Suprapubic skin (tissue), 4 donors: Measurements from ENCODE around the gene SGPP1. TPM values are rescaled to one million over a fixed set of nuclear protein-coding genes. Genes with fewer than 3 reads are reported as not detected.

Experiments used
- DNase-seq, 2 donors: peaks; one replicate each; pipeline ENCODE4 v3.0.0-alpha.2; 2019; ENCODE audit warnings: low spot score in 2 of 2
- H3K27ac ChIP-seq: fragments of 200-600 bp; sonication (generic); one replicate; pipeline ENCODE4 v1.5.1; 2019
- H3K27me3 ChIP-seq: fragments of 200-600 bp; sonication (generic); one replicate; pipeline ENCODE4 v1.5.1; 2019
- H3K36me3 ChIP-seq: fragments of 200-600 bp; sonication (generic); one replicate; pipeline ENCODE4 v1.5.1; 2019
- H3K4me1 ChIP-seq: fragments of 200-600 bp; sonication (generic); one replicate; pipeline ENCODE4 v1.5.1; 2019
- H3K4me3 ChIP-seq: fragments of 200-600 bp; sonication (generic); one replicate; pipeline ENCODE4 v1.5.1; 2019; ENCODE audit warnings: mild to moderate bottlenecking
- H3K9me3 ChIP-seq: fragments of 200-600 bp; sonication (generic); one replicate; pipeline ENCODE4 v1.5.1; 2019
- EP300 ChIP-seq: sonication (generic); formaldehyde crosslinking; IDR thresholded peaks from one replicate; pipeline ENCODE4 v1.6.1; 2017; ENCODE audit warnings: antibody characterized with exemption
- POLR2A ChIP-seq, 2 donors: fragments of 450-650 bp; IDR thresholded peaks; one replicate each; pipeline ENCODE4 v1.6.1; 2017; ENCODE audit warnings: antibody characterized with exemption in 2 of 2, mild to moderate bottlenecking in 2 of 2, moderate library complexity in 2 of 2
- POLR2AphosphoS5 ChIP-seq, 3 donors: sonication (generic); formaldehyde crosslinking; IDR thresholded peaks; one replicate each; pipeline ENCODE4 v1.6.1; 2017; ENCODE audit warnings: antibody characterized with exemption in 3 of 3
- WGBS: methylation state at CpG from one replicate; pipeline ENCODE4 v1.1.5; 2018; 5-methylcytosine and 5-hydroxymethylcytosine counted together
- total RNA-seq, 4 donors: library from RNA; depleted of rRNA; stranded (reverse); fragments of >200 nt; gene quantifications; one replicate each; pipeline ENCODE4 v1.1.0, GENCODE V29; 2016
- TF ChIP-seq, protein P1 (sequence below), 2 donors: fragments of 200-600 bp in 1 of 2; fragments of 450-650 bp in 1 of 2; sonication (generic) in 1 of 2; IDR thresholded peaks; one replicate each; pipeline ENCODE4 v1.5.1; 2016 to 2019; ENCODE audit warnings: antibody characterized with exemption in 2 of 2, mild to moderate bottlenecking in 1 of 2, moderate library complexity in 1 of 2

SGPP1 gene, protein sequence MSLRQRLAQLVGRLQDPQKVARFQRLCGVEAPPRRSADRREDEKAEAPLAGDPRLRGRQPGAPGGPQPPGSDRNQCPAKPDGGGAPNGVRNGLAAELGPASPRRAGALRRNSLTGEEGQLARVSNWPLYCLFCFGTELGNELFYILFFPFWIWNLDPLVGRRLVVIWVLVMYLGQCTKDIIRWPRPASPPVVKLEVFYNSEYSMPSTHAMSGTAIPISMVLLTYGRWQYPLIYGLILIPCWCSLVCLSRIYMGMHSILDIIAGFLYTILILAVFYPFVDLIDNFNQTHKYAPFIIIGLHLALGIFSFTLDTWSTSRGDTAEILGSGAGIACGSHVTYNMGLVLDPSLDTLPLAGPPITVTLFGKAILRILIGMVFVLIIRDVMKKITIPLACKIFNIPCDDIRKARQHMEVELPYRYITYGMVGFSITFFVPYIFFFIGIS
- total RNA-seq, result 10 to 100 TPM in 1 of 4 donors, 1 to 10 TPM in 3; 5.4 to 10.9 (median 8.0) TPM

DNA sequence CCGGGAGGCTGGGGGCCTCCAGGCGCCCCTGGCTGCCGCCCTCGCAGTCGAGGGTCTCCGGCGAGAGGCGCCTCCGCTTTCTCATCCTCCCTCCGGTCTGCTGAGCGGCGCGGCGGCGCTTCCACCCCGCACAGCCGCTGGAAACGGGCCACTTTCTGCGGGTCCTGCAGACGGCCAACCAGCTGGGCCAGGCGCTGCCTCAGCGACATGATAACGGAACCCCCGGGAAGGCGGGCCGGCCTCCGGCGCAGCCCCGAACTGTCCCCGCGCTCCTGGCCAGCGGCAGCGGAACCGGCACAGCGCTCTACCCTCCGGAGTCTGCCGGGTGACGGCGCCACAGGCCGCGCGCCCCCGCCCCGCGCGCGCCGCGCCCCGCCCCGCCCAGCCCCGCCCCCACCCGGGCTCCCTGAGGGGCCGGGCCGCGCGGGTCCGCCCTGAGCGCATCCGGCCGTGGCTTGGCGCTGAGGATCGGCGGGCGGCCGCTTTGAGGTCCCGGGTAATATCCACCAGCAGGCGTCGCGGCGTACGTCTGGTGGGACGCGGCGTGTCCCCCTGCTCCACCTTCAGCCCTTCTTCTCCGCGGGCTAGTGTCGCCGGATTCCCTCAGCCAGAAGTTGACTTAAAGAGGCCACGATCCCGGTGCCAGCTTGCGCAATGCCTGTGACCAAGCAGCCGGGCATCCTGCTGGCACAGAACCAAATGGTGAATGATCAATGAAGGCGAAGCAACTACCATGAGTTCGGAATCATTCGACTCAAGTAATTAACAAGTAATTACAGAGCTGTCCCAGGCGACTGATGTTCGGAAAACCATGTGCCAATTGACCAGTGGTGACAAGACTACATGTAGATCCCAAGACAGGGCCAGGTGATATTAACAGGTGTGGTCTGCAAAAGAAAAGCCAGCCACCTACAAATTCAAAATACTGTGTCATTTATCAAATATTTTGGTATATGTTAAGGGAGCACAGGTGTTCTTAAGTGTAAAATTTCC, at the start of gene SGPP1:
Gene SGPP1, minus strand, starts transcription at position 330 of the 993 bp plus-strand sequence. Its CDS starts 121 bp downstream, at position 209.
- TF ChIP-seq POLR2A (IDR thresholded peaks at IDR 0.05) (no peak), EP300 (no peak), POLR2AphosphoS5 (IDR thresholded peaks at IDR 0.05) (peak in 2 of 3 donors; percentile 22 to 28)
- TF ChIP-seq, protein P1, sequence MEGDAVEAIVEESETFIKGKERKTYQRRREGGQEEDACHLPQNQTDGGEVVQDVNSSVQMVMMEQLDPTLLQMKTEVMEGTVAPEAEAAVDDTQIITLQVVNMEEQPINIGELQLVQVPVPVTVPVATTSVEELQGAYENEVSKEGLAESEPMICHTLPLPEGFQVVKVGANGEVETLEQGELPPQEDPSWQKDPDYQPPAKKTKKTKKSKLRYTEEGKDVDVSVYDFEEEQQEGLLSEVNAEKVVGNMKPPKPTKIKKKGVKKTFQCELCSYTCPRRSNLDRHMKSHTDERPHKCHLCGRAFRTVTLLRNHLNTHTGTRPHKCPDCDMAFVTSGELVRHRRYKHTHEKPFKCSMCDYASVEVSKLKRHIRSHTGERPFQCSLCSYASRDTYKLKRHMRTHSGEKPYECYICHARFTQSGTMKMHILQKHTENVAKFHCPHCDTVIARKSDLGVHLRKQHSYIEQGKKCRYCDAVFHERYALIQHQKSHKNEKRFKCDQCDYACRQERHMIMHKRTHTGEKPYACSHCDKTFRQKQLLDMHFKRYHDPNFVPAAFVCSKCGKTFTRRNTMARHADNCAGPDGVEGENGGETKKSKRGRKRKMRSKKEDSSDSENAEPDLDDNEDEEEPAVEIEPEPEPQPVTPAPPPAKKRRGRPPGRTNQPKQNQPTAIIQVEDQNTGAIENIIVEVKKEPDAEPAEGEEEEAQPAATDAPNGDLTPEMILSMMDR (IDR thresholded peaks at IDR 0.05), result peak in 1 of 2 donors; percentile 38
- H3K27me3 ChIP-seq, result no peaks in the 10 kb centered on the region
- DNase-seq, result peak; percentile 88 to 89
- peak within 1 kb of the TSS; percentile 98 for H3K4me3 ChIP-seq
- no peaks in the 10 kb centered on the region for H3K36me3 ChIP-seq
- H3K9me3 ChIP-seq, result no peaks in the 10 kb centered on the region
- H3K4me1 ChIP-seq, result peaks cover 28% of the 10 kb centered on the region
- H3K27ac ChIP-seq, result peak within 1 kb of the TSS; percentile 92
- WGBS, result under 1% methylated on average over 33 of the region's 88 CpGs

DNA sequence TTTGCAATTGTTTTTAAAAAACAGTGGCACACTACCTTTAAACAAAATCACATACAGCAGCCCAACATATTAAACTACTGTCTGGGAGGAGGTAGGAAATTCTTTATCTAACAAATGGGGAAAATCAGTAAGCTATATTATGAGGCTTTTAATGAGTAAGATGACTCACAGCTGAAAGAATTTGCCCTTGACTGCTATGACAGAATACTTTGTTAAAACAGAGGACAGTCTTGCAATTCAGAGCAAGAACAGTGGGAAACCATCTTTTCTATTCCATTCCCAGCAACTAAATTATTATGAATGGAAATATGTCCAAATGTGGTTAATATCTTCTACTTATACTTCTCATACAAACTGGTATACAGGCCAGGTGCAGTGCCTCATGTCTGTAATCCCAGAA, 49.2 kb upstream of the SGPP1 start:
- TF ChIP-seq POLR2A (IDR thresholded peaks at IDR 0.05) (no peak), EP300 (no peak), POLR2AphosphoS5 (IDR thresholded peaks at IDR 0.05) (no peak)
- TF ChIP-seq, protein P1 (IDR thresholded peaks at IDR 0.05), result no peak
- H3K27ac ChIP-seq, result no peak overlapping the region
- DNase-seq, result no peak
- H3K27me3 ChIP-seq, result no peaks in the 10 kb centered on the region
- no peaks in the 10 kb centered on the region for H3K9me3 ChIP-seq
- no peak overlapping the region for H3K4me3 ChIP-seq
- no peaks in the 10 kb centered on the region for H3K36me3 ChIP-seq
- peaks cover 8% of the 10 kb centered on the region for H3K4me1 ChIP-seq

DNA sequence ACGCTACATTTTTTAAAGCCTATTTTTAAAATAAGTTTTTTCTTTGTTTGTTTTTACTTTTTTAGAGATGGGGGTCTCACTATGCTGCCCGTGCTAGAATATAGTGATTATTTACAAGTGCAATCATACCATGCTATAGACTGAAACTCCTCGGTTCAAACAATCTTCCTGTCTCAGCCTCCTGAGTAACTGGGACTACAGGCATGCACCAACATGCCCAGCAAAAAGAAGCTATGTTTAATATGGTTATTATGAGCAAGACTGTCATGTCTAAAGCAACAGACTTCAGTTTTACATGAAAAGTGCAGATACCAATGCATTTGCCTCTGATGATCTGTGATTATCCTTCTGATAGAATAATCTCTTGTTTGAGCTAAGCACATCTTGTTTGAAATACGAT, 45.6 kb upstream of the SGPP1 start:
- Histone ChIP-seq H3K4me3 (no peak overlapping the region), H3K4me1 (peaks cover 8% of the 10 kb centered on the region), H3K36me3 (no peaks in the 10 kb centered on the region), H3K27ac (no peak overlapping the region), H3K27me3 (no peaks in the 10 kb centered on the region), H3K9me3 (no peaks in the 10 kb centered on the region)
- no peak for TF ChIP-seq EP300
- WGBS, result 40% methylated on average over 4 of the region's 4 CpGs
- DNase-seq, result no peak

DNA sequence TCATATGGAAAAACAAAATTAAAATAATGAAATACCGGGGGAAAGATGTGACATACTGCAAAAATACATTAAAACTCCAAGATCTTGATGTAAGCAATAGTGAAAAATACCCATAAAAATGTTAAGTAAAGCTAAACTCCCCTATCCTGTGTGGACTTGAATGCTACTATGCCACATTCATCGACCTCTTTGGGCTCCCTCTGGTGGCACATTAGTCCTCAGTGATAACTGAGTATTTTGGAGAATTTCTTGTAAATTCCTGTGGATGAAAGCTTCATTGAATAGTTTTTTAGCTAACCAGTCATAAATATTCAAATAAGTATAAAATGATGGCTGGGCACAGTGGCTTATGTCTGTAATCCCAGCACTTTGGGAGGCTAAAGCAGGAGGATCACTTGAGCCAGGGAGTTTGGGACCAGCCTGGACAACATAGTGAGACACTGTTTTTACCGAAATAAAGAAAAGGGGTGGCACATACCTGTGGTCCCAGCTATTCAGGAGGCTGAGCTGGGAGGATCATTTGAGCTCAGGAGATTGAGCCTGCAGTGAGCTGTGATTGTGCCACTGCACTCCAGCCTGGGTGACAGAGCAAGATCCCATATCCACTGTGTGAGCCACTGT, 42.4 kb upstream of the SGPP1 start:
- WGBS, result 51% methylated on average over 3 of the region's 3 CpGs
- H3K9me3 ChIP-seq, result no peaks in the 10 kb centered on the region
- TF ChIP-seq POLR2AphosphoS5 (IDR thresholded peaks at IDR 0.05) (no peak), EP300 (no peak), POLR2A (IDR thresholded peaks at IDR 0.05) (no peak)
- TF ChIP-seq, protein P1 (IDR thresholded peaks at IDR 0.05), result peak; percentile 15 to 41
- H3K4me1 ChIP-seq, result peaks cover 8% of the 10 kb centered on the region
- no peak overlapping the region for H3K4me3 ChIP-seq
- DNase-seq, result no peak
- no peaks in the 10 kb centered on the region for H3K36me3 ChIP-seq
- H3K27ac ChIP-seq, result no peak overlapping the region
- H3K27me3 ChIP-seq, result no peaks in the 10 kb centered on the region

DNA sequence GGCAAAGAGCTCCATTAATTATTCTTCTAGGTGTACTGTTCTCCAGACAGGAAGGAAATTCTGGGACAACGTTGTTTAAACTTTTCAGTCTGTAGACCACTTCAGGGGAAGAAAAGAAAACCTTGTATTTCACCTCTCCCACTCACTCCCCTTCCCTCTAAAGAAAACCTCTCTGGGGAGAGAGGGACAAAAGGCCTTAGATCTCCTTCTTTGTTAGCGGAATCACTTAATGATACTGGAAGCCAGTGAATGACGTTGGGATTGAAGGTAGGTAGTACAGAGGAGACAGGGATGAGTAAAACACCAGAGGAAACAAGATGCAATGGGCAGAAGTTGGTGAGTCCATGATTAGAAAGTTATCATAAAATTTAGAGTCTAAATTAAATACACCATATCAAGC, 38.7 kb upstream of the SGPP1 start:
- Histone ChIP-seq H3K4me3 (no peak overlapping the region), H3K36me3 (no peaks in the 10 kb centered on the region), H3K9me3 (no peaks in the 10 kb centered on the region), H3K27me3 (no peaks in the 10 kb centered on the region), H3K27ac (no peak overlapping the region), H3K4me1 (no peaks in the 10 kb centered on the region)
- no peak for TF ChIP-seq POLR2A (IDR thresholded peaks at IDR 0.05)
- TF ChIP-seq EP300, result no peak
- TF ChIP-seq, protein P1 (IDR thresholded peaks at IDR 0.05), result no peak
- TF ChIP-seq POLR2AphosphoS5 (IDR thresholded peaks at IDR 0.05), result no peak
- 60% methylated on average over 3 of the region's 3 CpGs for WGBS
- DNase-seq, result no peak
